Nephron (organoid): ENCODE results near the gene REV1.
A peak's percentile ranks its signal among the peaks of the same experiment; 100 is the strongest.

Source experiments
- H3K27ac Mint-ChIP-seq, 3 experiments: 2 replicates each; pipeline ENCODE4 v1.8.0; 2020; ENCODE audit warnings: mixed read lengths in 3 of 3, mild to moderate bottlenecking in 2 of 3, moderate library complexity in 1 of 3
- H3K27me3 Mint-ChIP-seq: 2 replicates; pipeline ENCODE4 v1.8.0; 2021; ENCODE audit warnings: low read depth, mild to moderate bottlenecking, moderate library complexity, mixed read lengths
- H3K36me3 Mint-ChIP-seq: 2 replicates; pipeline ENCODE4 v1.8.0; 2020; ENCODE audit warnings: low read depth, mixed read lengths
- H3K4me1 Mint-ChIP-seq: 2 replicates; pipeline ENCODE4 v1.8.0; 2020; ENCODE audit warnings: mixed read lengths
- H3K4me3 Mint-ChIP-seq, 3 experiments: 2 replicates each; pipeline ENCODE4 v1.8.0; 2020; ENCODE audit warnings: mild to moderate bottlenecking in 3 of 3, mixed read lengths in 3 of 3, moderate library complexity in 2 of 3
- H3K9me3 Mint-ChIP-seq: 2 replicates; pipeline ENCODE4 v1.8.0; 2020; ENCODE audit warnings: mixed read lengths
- TF ChIP-seq, protein P1 (sequence below), 3 experiments: fragments of 200-600 bp; sonication (generic); IDR thresholded peaks; one replicate each; pipeline ENCODE4 v1.5.0; 2021; ENCODE audit warnings: antibody characterized with exemption in 3 of 3; ENCODE audit not compliant: unreplicated experiment in 3 of 3

Gene REV1

GRCh38 chr2:99444222-99444621 is 45.6 kb downstream of the REV1 start:
- Mint-ChIP-seq H3K36me3 (peaks cover 29% of the 10 kb centered on the region), H3K27ac (peak overlapping the region; percentile 19 to 36 (median 33)), H3K9me3 (no peaks in the 10 kb centered on the region), H3K4me3 (no peak overlapping the region), H3K27me3 (no peaks in the 10 kb centered on the region), H3K4me1 (no peaks in the 10 kb centered on the region)
- TF ChIP-seq, protein P1, sequence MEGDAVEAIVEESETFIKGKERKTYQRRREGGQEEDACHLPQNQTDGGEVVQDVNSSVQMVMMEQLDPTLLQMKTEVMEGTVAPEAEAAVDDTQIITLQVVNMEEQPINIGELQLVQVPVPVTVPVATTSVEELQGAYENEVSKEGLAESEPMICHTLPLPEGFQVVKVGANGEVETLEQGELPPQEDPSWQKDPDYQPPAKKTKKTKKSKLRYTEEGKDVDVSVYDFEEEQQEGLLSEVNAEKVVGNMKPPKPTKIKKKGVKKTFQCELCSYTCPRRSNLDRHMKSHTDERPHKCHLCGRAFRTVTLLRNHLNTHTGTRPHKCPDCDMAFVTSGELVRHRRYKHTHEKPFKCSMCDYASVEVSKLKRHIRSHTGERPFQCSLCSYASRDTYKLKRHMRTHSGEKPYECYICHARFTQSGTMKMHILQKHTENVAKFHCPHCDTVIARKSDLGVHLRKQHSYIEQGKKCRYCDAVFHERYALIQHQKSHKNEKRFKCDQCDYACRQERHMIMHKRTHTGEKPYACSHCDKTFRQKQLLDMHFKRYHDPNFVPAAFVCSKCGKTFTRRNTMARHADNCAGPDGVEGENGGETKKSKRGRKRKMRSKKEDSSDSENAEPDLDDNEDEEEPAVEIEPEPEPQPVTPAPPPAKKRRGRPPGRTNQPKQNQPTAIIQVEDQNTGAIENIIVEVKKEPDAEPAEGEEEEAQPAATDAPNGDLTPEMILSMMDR (IDR thresholded peaks at IDR 0.05; ENCODE audit: unreplicated experiment in 3 of 3) = no peak

DNA sequence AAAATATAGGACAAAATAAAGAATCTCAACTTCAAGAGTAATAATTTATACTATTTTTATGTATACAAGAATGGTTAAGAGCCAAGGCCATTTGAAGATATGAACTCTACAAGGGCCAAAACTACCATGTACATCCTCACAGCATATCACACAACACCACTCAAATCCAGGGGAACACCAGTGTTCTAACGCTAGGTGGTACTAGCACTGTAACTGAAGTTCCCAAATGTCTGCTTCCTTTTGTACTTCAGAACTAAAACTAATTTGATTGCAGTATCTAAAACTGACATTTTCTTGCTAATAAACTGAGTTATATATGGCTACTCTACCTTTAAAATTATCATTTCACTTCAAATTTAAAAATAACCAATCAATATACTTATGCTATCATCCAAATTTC is 47.0 kb downstream of the REV1 start:
- TF ChIP-seq, protein P1 (IDR thresholded peaks at IDR 0.05; ENCODE audit: unreplicated experiment in 3 of 3) = peak in 2 of 3 experiments; percentile 24
- H3K4me3 Mint-ChIP-seq = no peak overlapping the region
- H3K36me3 Mint-ChIP-seq = peaks cover 24% of the 10 kb centered on the region
- no peaks in the 10 kb centered on the region for H3K4me1 Mint-ChIP-seq
- no peak overlapping the region for H3K27ac Mint-ChIP-seq
- no peaks in the 10 kb centered on the region for H3K9me3 Mint-ChIP-seq
- no peaks in the 10 kb centered on the region for H3K27me3 Mint-ChIP-seq

DNA sequence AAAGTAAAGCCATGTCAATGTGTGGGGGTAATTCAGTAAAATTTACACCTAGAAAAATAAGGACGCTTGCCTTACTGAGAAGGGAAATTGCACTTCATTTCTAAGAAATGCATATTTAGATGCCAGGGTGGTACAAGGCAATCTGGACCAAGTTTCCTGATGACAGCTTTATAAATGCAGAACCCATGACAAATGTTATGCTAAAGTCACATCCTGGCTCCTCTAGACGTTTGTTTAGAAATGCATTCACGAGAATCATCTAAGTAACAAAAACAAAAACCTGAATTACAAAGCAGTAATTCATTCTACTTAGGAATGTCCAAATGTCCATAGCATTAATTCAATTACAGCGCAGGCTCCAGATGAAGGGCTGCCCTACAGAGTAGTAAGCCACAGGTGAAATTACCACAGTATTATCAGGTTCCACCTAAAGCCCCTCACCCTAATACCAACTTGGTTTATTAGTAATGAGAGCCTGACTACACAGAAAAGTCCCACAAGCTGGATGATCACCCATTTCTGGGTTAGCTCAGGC is 49.8 kb downstream of the REV1 start:
- Mint-ChIP-seq H3K9me3 (no peaks in the 10 kb centered on the region), H3K4me1 (no peaks in the 10 kb centered on the region), H3K27me3 (no peaks in the 10 kb centered on the region), H3K36me3 (peaks cover 25% of the 10 kb centered on the region), H3K4me3 (no peak overlapping the region), H3K27ac (no peak overlapping the region)
- TF ChIP-seq, protein P1 (IDR thresholded peaks at IDR 0.05; ENCODE audit: unreplicated experiment in 3 of 3) = no peak

- Mint-ChIP-seq H3K36me3 (peaks cover 27% of the 10 kb centered on the region), H3K9me3 (no peaks in the 10 kb centered on the region), H3K27me3 (no peaks in the 10 kb centered on the region), H3K27ac (no peak overlapping the region), H3K4me3 (no peak overlapping the region), H3K4me1 (peaks cover 2% of the 10 kb centered on the region)
- TF ChIP-seq, protein P1 (IDR thresholded peaks at IDR 0.05; ENCODE audit: unreplicated experiment in 3 of 3) = no peak
Observed at GRCh38 chr2:99436874-99437273, 52.9 kb downstream of the REV1 start.

GRCh38 chr2:99433340-99433739 is 56.5 kb downstream of the REV1 start:
- no peak overlapping the region for H3K4me3 Mint-ChIP-seq
- H3K9me3 Mint-ChIP-seq = no peaks in the 10 kb centered on the region
- peaks cover 44% of the 10 kb centered on the region for H3K36me3 Mint-ChIP-seq
- no peaks in the 10 kb centered on the region for H3K27me3 Mint-ChIP-seq
- H3K4me1 Mint-ChIP-seq = peaks cover 15% of the 10 kb centered on the region
- TF ChIP-seq, protein P1 (IDR thresholded peaks at IDR 0.05; ENCODE audit: unreplicated experiment in 3 of 3) = no peak
- no peak overlapping the region for H3K27ac Mint-ChIP-seq

GRCh38 chr2:99431587-99432275 is 58.1 kb downstream of the REV1 start:
- peaks cover 49% of the 10 kb centered on the region for H3K36me3 Mint-ChIP-seq
- peaks cover 15% of the 10 kb centered on the region for H3K4me1 Mint-ChIP-seq
- H3K4me3 Mint-ChIP-seq = no peak overlapping the region
- TF ChIP-seq, protein P1 (IDR thresholded peaks at IDR 0.05; ENCODE audit: unreplicated experiment in 3 of 3) = no peak
- no peaks in the 10 kb centered on the region for H3K9me3 Mint-ChIP-seq
- H3K27ac Mint-ChIP-seq = peak overlapping the region in 2 of 3 experiments; percentile 20 to 51
- no peaks in the 10 kb centered on the region for H3K27me3 Mint-ChIP-seq
